Natural killer cell (primary cell): Measurements from ENCODE around the gene ASPDH. TPM values are rescaled to one million over a fixed set of nuclear protein-coding genes. Genes with fewer than 3 reads are reported as not detected.

Experiments used
- ATAC-seq, 3 donors: fragments of 150-1000 bp in 2 of 3; fragments of 200-7000 bp in 1 of 3; cut with Tn5 transposase; 1 replicate in 1 of 3; 2 replicates in 2 of 3; pipeline ENCODE4 v1.10.0; 2021; ENCODE audit warnings: mild to moderate bottlenecking in 2 of 3, moderate library complexity in 2 of 3
- DNase-seq, 2 donors: peaks; one replicate each; pipeline versions ENCODE4 v3.0.0 to v3.0.0-alpha.2; 2013 to 2021; ENCODE audit warnings: mixed read lengths in 1 of 2
- H3K27ac ChIP-seq: one replicate; pipeline ENCODE4 v1.5.1; 2013; ENCODE audit warnings: mild to moderate bottlenecking, low read length
- H3K27me3 ChIP-seq: one replicate; pipeline ENCODE4 v1.6.1; 2013; ENCODE audit warnings: low read length; ENCODE audit not compliant: control insufficient read depth, insufficient read depth
- H3K36me3 ChIP-seq: one replicate; pipeline ENCODE4 v1.6.1; 2013; ENCODE audit warnings: low read length; ENCODE audit not compliant: control insufficient read depth, insufficient read depth
- H3K4me1 ChIP-seq: one replicate; pipeline ENCODE4 v1.6.1; 2013; ENCODE audit warnings: low read length; ENCODE audit not compliant: control insufficient read depth, insufficient read depth
- H3K4me3 ChIP-seq: one replicate; pipeline ENCODE4 v1.5.1; 2013; ENCODE audit warnings: low read length
- H3K9me3 ChIP-seq: one replicate; pipeline ENCODE4 v1.6.1; 2013; ENCODE audit warnings: low read length; ENCODE audit not compliant: control insufficient read depth, insufficient read depth
- H3K27ac Mint-ChIP-seq, 2 donors: one replicate each; pipeline ENCODE4 v1.8.0; 2022; ENCODE audit warnings: mild to moderate bottlenecking in 2 of 2, mixed read lengths in 2 of 2, moderate library complexity in 1 of 2
- H3K27me3 Mint-ChIP-seq, 2 donors: one replicate each; pipeline ENCODE4 v1.8.0; 2022; ENCODE audit warnings: low read depth in 2 of 2, mixed read lengths in 2 of 2
- H3K36me3 Mint-ChIP-seq: one replicate; pipeline ENCODE4 v1.8.0; 2022; ENCODE audit warnings: mixed read lengths
- H3K4me1 Mint-ChIP-seq, 2 donors: one replicate each; pipeline ENCODE4 v1.8.0; 2022; ENCODE audit warnings: mixed read lengths in 2 of 2
- H3K4me3 Mint-ChIP-seq: one replicate; pipeline ENCODE4 v1.8.0; 2022; ENCODE audit warnings: mild to moderate bottlenecking, moderate library complexity, mixed read lengths
- H3K9me3 Mint-ChIP-seq, 2 donors: one replicate each; pipeline ENCODE4 v1.8.0; 2022; ENCODE audit warnings: mixed read lengths in 2 of 2
- CTCF ChIP-seq: fragments of 200-600 bp; IDR thresholded peaks from one replicate; pipeline ENCODE4 v1.8.0; 2022; ENCODE audit warnings: antibody characterized with exemption
- WGBS: methylation state at CpG from one replicate; pipeline ENCODE4 v1.1.7; 2013; ENCODE audit warnings: missing lambda C conversion rate; ENCODE audit not compliant: insufficient coverage; 5-methylcytosine and 5-hydroxymethylcytosine counted together
- intact Hi-C: fragments of 100-400 bp; cut with micrococcal nuclease; formaldehyde crosslinking; loops from one replicate; pipeline ENCODE4 v1.14.2; 2022
- total RNA-seq, 4 donors: library from RNA; stranded (reverse); fragments of 120-200 nt in 1 of 4; gene quantifications; one replicate each; pipeline versions ENCODE4 v1.2.3 to v1.2.4, GENCODE V29; 2013 to 2022

The ASPDH gene
- total RNA-seq, 3 donors from 2014 or later (not counting 1 experiment from before 2014, with no cell fraction given), result not detected

GRCh38 chr19:50554212-50554611 is 40.5 kb upstream of the ASPDH start:
- Mint-ChIP-seq H3K9me3 (no peaks in the 10 kb centered on the region), H3K27ac (no peak overlapping the region), H3K36me3 (no peaks in the 10 kb centered on the region), H3K27me3 (peaks cover 45 to 68% of the 10 kb centered on the region in 2 donors), H3K4me1 (peaks cover 5 to 20% of the 10 kb centered on the region in 2 donors), H3K4me3 (no peak overlapping the region)
- Histone ChIP-seq H3K9me3 (no peaks in the 10 kb centered on the region), H3K27ac (no peak overlapping the region), H3K36me3 (no peaks in the 10 kb centered on the region), H3K27me3 (peaks cover 12% of the 10 kb centered on the region), H3K4me1 (peaks cover 13% of the 10 kb centered on the region), H3K4me3 (no peak overlapping the region)
- ATAC-seq (no peak), DNase-seq (no peak)
- WGBS, result 88% methylated on average over 10 of the region's 10 CpGs
- intact Hi-C loops, result no loop called here
- TF ChIP-seq CTCF, result no peak

DNA sequence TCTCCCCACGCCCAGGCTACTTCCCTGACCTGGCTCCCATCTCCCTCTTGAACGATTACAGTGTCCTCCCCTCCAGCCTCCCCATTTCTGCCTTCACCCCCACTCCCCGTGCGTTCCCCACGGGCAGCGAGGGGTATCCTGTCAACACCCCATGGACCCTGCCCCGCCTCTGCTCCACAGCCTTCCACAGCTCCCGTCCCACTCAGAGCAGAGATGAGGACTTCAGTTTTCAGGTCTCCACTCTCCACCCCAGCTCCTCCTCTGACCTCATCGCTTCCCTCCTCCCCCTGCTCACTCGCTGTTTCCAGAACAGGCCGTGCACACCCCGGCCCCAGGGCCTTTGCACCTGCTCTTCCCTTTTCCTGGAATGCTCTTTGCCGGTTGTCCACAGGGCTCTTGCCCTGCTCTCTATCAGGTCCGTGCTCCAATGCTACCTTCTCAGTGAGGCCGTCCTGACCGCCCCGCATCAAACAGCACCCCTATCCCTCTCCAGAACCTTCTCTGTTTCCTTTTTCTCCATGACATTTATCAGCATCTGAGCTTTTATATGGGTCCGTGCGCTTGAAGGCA is 39.5 kb upstream of the ASPDH start:
- H3K27ac ChIP-seq, result no peak overlapping the region
- intact Hi-C loops, result no loop called here
- H3K27me3 ChIP-seq, result peaks cover 12% of the 10 kb centered on the region
- ATAC-seq (no peak), DNase-seq (no peak)
- no peaks in the 10 kb centered on the region for H3K9me3 ChIP-seq
- Mint-ChIP-seq H3K4me3 (no peak overlapping the region), H3K27me3 (peaks cover 48 to 60% of the 10 kb centered on the region in 2 donors), H3K27ac (no peak overlapping the region), H3K9me3 (no peaks in the 10 kb centered on the region), H3K4me1 (peaks cover 5 to 20% of the 10 kb centered on the region in 2 donors), H3K36me3 (no peaks in the 10 kb centered on the region)
- no peak overlapping the region for H3K4me3 ChIP-seq
- WGBS, result 82% methylated on average over 19 of the region's 19 CpGs
- TF ChIP-seq CTCF, result no peak
- peaks cover 13% of the 10 kb centered on the region for H3K4me1 ChIP-seq
- H3K36me3 ChIP-seq, result no peaks in the 10 kb centered on the region

GRCh38 chr19:50552540-50552939 is 38.8 kb upstream of the ASPDH start:
- Histone ChIP-seq H3K4me1 (peaks cover 13% of the 10 kb centered on the region), H3K36me3 (no peaks in the 10 kb centered on the region), H3K9me3 (no peaks in the 10 kb centered on the region), H3K27me3 (peaks cover 12% of the 10 kb centered on the region), H3K4me3 (no peak overlapping the region), H3K27ac (no peak overlapping the region)
- H3K9me3 Mint-ChIP-seq, result no peaks in the 10 kb centered on the region
- TF ChIP-seq CTCF, result no peak
- intact Hi-C loops, result no loop called here
- no peak overlapping the region for H3K27ac Mint-ChIP-seq
- peaks cover 5 to 20% of the 10 kb centered on the region in 2 donors for H3K4me1 Mint-ChIP-seq
- H3K4me3 Mint-ChIP-seq, result no peak overlapping the region
- 76% methylated on average over 15 of the region's 15 CpGs for WGBS
- ATAC-seq (no peak), DNase-seq (no peak)
- H3K27me3 Mint-ChIP-seq, result peaks cover 44 to 60% of the 10 kb centered on the region in 2 donors
- H3K36me3 Mint-ChIP-seq, result no peaks in the 10 kb centered on the region

GRCh38 chr19:50551715-50552187 is 38.0 kb upstream of the ASPDH start:
- no peak overlapping the region for H3K4me3 Mint-ChIP-seq
- Histone ChIP-seq H3K4me3 (no peak overlapping the region), H3K9me3 (no peaks in the 10 kb centered on the region), H3K27me3 (peaks cover 6% of the 10 kb centered on the region), H3K27ac (no peak overlapping the region), H3K4me1 (peaks cover 9% of the 10 kb centered on the region), H3K36me3 (no peaks in the 10 kb centered on the region)
- no peaks in the 10 kb centered on the region for H3K36me3 Mint-ChIP-seq
- no peaks in the 10 kb centered on the region for H3K9me3 Mint-ChIP-seq
- DNase-seq (no peak), ATAC-seq (no peak)
- peaks cover 44 to 60% of the 10 kb centered on the region in 2 donors for H3K27me3 Mint-ChIP-seq
- intact Hi-C loops, result no loop called here
- H3K4me1 Mint-ChIP-seq, result peaks cover 5 to 20% of the 10 kb centered on the region in 2 donors
- TF ChIP-seq CTCF, result no peak
- peak overlapping the region in 1 of 2 donors; percentile 37 for H3K27ac Mint-ChIP-seq
- 5% methylated on average over 19 of the region's 22 CpGs for WGBS
